ENCODE measurements around the gene MYCL.
"Not testable (repeated sequence)": the region's sequence is repeated elsewhere in the genome, so short reads cannot be mapped to it uniquely, and the experiment has no call there.

The MYCL gene

DNA sequence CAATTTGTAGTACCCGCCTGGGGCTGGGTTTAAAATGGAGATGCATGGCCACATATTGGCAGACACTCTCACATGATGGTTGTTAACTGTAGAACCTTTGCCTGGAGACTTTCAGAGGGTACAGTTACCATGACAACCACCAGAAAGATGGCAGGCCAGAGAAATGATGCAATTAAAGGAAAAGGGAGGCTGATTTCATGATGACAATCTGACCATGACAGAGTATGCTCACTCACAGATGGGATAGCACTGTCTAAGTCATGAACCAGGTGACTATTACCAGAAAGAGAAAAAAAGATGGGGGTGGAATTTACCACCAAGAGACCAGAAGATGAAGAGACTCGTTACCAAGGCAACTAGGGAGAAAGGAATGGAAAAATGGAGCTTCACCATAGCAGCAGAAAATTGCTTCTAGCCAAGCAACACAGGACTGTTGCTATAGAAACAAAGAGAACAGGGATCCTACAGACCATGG is 14.9 kb downstream of the MYCL start:
- DNase-seq, result no peak

DNA sequence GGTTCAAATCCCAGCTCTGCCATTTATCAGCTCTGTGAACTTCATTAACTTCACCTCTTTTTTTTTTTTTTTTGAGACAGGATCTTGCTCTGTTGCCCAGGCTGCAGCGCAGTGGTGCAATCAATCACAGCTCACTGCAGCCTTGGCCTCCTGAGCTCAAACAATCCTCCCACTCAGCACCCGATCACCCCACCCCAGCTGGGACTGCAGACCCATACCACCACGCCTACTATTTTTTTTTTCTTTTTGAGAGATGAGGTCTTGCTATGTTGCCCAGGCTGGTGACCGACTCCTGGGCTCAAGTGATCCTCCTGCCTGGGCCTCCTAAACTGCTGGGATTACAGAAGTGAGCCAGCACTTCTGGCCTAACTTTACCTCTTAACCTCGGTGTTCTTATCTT is 16.2 kb downstream of the MYCL start:
- no peak for DNase-seq

DNA sequence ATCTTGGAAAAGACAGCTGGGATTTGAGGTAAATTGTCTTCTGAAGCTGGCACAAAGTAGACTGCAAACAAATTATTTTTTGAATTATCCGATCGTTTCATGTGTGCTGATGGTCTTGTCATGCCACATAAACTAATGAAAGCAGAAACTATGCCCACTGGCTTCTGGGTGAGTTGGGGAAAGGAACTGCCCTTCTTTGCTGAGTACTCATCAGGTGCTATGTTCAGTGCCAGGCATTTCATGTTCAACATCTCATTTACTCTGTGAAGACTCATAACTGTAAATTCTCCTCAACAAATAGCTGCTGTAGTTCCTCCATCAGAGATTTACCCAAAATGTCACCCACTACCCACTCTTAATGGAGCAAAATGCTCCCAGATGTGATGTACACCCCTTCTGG is 19.6 kb downstream of the MYCL start:
- DNase-seq, result no peak

DNA sequence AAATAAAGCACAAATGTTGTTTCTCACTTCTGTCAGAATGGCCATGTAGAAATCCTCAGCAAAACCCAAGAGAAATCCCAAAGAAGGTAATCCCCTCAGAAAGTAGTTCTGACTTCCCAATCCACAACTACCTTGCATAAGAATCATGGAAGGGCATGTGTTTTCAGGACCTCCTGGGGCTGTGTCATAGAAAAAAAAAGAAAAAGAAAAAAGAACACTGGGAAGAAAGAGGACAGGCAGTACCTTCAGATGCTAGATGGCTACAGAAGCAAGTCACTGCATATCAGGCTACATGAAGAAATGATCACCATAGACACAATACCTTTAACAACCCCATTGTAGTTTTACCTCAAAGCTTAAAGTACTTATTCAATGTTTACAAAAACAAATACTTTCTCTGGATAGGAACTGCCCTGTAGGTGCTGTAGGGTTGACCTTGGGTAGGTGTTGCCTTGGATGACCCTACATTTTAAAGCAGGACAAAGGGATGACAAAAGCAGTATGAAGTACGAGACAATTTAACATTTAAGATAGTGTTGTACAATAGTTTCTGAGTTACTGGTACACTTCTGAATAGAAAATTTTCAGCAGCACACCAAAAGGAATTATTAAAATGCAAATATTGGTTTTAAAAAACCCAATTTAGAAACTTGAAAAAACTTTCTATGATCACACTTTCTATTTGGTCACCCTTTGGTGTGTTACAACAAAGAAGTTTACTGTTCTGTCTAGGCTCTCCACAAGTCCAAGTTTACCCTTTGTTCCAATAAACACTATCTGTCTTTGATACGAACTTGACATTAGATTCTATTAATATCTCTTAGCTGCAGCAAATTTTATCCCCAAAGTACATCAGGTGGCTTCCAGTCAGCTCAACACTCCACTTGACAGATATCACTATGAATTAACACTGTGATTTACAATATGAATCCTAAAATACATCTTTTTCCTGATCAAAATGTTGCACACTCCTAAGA is 23.4 kb downstream of the MYCL start:
- no peak for DNase-seq

DNA sequence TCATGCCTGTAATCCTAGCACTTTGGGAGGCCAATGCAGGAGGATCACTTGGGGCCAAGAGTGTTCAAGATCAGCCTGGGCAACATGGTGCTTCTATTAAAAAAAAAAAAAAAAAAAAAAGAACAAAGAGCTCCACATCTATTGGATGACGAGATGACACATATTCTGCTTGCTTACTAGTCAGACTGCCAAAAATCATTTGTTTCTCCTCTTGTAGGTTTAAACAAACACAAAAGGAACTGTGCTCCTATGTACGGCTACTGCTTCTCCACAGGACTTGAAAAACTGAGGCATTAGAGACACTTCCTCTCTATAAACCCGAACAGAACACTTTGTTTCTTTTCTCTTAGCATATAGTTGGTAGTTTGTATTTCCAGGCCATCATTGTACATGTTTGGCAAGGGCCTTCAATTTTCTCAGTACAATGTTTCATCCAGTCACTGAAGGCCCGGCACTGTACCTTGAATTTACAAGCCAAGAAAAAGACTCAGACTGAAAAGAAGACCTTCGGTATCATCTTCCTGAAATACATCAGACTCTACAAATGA is 24.4 kb downstream of the MYCL start:
- no peak for DNase-seq

DNA sequence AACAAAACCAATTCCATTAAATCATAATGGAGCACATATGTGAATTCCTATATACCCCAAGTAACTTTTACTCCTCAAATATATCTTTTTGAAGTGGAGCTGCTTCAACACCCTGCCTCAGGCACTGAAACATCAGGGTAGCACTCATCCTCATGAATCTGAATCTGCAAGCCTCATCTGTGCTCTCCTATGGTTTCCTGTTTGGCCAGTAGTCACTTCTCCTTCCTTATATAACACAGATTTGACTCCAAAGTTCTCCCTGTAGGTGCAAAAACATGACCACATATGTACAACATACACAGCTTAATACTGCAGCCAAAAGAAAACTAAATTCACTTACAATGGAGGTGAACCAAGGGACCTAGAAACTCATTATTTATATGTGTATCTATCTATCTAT is 25.6 kb downstream of the MYCL start:
- DNase-seq, result no peak

DNA sequence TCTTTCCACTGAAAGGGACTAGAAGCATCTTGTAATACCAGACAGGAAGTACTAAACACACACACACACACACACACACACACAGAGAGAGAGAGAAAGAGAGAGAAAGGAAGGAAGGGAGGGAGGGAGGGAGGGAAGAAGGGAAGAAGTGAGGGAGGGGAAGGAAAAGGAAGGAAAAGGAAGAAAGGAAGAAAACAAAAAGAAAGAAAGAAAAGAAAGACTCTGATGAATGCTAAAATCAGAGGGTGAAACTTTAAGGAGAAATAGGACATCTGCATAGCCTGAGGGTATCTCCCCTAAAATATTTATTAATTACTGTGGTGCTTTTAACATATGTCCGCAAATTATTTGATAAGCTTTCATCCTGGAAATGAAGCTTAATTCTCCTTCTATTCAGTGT is 29.0 kb downstream of the MYCL start:
- DNase-seq, result no peak

DNA sequence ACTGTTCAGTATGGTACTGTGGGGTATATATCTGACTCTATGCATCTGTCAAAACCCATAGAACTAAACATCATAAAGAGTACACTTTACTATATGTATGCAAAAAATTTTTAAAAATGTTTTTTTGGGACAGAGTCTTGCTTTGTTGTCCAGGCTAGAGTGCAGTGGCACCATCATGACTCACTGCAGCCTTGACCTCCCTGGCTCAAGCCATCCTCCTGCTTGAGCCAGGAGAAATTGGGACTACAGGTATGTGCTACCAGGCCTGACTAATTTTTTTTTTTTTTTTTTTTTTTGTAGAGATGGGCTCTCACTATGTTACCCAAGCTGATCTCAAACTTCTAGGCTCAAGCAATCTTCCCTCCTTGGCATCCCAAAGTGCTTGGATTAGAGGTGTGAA is 29.9 kb downstream of the MYCL start:
- DNase-seq, result no peak

DNA sequence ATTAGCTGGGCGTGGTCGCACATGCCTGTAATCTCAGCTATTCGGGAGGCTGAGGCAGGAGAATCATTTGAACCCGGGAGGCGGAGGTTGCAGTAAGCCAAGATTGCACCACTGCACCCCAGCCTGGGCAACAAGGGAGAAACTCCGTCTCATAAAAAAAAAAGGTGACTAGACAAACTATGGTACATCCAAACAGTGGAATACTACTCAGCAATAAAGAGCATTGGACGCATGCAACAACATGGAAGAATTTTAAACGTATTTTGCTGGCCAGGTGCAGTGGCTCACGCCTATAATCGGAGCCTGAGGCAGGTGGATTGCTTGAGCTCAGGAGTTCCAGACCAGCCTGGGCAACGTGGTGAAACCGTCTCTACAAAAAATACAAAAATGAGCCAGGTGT is 30.7 kb downstream of the MYCL start:
- DNase-seq, result not testable (repeated sequence)

DNA sequence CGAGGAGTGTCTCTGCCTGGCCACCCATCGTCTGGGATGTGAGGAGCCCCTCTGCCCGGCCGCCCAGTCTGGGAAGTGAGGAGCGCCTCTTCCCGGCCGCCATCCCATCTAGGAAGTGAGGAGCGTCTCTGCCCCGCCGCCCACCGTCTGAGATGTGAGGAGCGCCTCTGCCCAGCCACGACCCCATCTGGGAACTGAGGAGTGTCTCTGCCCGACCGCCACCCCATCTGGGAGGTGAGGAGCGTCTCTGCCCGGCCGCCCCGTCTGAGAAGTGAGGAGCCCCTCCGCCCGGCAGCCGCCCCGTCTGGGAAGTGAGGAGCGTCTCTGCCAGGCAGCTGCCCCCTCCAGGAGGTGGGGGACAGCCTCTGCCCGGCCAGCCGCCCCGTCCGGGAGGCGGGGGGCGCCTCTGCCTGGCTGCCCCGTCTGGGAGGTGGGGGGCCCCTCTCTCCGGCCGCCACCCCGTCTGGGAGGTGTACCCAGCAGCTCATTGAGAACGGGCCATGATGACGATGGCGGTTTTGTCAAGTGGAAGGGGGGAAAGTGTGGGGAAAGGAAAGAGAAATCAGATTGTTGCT is 32.1 kb downstream of the MYCL start:
- not testable (repeated sequence) for DNase-seq

DNA sequence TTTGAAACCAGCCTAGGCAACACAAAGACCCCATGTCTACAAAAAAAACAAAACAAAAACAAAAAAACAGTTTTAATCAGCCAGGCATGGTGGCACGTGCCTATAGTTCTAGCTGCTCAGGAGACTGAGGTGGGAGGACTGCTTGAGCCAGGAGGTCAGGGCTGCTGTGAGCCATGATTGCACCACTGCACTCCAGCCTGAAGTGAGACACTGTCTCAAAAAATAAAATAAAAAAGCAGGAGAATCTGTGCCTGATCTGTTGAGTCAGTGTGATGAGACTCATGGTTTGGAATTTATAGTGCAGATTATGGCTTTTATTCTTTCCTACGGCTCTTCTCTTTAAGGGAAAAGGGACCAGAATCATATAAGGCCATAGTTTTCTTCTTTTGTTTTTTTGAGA is 35.0 kb downstream of the MYCL start:
- no peak for DNase-seq

DNA sequence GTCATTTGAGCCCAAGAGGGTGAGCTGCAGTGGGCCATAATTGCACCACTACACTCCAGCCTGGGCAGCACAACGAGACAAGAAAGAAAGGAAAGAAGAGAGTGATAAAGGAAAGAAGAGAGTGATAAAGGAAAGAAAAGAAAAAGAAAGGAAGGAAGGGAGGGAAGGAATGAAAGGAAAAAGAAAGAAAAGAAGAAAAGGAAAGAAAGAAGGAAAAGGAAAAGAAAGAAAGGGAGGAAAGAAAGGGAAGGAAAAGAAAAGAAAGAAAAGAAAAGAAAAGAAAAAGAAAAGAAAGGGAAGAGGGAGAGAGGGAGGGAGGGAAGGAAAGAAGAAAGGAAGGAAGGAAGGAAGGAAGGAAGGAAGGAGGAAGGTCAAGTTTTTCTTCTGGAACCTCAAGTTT is 36.0 kb downstream of the MYCL start:
- no peak for DNase-seq

DNA sequence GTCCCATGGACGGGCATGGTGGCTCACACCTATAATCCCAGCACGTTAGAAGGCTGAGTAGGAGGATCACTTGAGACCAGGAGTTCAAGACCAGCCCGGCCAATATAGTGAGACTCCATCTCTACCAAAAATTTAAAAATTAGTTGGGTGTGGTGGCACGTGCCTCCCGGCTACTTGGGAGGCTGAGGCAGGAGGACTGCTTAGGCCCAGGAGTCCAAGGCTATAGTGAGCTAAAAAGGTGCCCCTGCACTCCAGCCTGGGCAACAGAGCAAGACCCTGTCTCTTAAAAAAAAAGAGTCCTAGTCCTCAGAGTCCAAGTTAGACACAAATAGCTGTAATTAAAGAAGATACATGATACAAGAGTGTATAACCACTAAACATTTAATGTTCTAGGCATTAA is 38.5 kb downstream of the MYCL start:
- DNase-seq, result no peak

DNA sequence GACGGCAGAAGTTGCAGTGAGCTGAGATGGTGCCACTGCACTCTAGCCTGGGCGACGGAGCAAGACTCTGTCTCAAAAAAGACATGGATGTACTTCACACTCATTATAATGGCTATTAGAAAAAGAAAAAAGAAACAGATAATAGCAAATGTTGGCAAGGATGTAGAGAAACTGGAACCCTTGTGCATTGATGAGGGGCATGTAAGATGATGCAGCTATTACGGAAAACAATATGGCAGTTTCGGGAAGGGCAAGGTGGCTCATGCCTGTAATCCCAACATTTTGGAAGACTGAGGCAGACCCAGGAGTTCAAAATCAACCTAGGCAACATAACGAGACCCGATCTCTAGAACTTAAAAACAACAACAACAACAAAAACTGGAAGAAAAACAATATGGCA is 40.7 kb downstream of the MYCL start:
- no peak for DNase-seq

DNA sequence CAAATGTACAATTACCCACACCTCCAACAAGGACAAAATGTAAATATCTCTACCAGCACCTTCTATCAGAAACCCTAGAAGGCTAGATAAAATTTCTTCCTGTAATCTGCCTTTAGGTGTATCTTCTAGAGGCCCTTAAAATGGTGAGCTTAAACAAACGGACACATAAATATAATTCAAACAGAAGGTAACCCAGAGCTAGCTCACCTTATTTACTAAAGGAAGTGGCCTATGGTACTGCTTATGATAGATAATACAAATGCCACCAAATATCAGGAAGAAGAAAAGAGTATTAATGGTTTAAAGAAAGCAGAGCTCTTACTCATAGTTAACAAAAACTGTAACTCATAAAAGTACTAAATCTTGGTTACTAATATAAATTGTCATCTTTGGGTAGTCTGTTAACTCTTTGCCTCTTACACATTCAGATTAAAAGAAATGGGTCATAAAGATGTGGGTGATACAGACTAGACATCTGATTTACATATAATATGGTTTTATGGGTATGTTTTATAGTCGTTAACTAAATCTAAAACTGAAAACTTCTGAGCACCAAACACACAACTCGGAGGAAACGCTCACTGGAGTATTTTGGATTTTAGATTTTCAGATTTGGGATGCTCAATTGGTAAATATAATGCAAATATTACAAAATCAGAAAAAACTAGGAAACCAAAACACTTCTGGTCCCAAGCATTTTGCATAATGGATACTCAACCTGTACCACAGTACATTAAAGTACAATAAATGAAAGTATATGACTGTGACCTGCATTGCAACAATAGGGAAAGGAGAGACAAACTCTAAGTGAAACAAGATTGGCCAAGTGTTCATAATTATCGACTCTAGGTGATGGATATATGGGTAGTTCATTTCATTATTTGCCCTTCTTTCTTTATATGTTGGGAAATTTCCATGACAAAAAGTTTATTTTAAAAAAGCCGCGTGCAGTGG is 41.6 kb downstream of the MYCL start:
- DNase-seq, result no peak

DNA sequence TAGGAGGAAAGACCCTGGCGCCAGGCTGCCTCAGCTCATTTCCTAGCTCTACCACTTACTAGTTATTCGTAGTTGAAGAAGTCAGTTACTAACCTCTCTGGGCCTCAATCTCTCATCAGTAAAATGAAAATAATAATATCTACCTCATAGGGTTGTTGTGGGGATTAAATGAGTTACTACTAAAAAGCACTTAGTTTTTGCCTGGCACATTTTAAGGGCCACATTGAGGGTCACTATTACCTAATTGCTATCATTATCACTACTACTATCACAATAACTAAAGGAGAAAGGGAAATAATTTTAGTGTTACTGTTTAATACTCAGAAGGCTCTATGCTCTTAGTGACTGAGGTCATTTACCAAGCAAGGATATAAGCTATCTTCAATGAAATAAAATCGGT is 43.4 kb downstream of the MYCL start:
- DNase-seq, result no peak

DNA sequence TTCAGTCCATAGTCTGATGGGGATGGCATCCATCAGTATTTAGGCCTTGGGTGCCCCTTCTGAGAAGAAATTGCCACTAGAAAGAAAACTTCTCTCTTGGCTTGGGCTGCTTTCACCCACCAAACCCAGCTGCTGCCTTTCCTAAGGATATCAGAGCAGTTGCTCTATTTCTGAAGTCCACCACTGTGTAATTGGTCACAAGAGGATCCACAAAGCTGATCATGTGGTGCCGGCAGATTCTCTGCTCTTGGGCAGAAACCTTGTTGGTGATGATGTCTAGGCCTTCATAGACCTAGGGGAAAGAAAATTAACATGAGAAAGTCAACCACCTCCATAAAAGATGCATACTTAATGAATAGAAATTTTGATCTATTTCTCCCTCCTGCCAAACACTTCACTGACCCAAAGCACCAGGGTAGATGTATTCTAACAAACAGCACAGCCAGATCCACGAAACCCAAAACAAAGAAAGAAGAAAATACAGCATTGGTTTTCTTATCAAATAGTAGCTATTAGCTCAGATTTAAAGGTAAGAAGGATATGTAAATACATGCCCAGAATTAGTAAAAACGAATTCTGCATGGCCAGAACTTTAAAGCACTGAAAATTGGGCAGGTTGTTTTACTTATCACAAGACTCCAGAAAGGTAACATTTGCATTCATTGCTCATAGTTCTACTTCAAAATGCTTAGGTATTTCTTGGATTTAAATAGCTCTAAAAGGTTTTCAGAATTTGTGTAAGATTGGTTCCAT is 44.4 kb downstream of the MYCL start:
- no peak for DNase-seq

DNA sequence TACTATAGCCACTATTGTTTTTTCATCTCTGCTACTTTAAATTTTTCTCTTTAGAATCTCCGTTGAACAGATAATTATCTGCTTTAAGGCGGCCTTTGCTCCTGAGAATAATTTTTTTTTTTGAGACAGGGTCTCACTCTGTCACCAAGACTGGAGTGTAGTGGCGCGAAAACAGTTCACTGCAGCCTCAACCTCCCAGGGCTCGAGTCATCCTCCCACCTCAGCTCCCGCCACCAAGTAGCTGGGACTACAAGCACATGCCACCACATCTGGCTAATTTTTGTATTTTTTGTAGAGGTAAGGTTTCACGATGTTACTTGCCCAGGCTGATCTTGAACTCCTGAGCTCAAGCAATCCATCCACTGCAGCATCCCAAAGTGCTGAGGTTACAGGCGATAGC is 47.0 kb downstream of the MYCL start:
- no peak for DNase-seq

DNA sequence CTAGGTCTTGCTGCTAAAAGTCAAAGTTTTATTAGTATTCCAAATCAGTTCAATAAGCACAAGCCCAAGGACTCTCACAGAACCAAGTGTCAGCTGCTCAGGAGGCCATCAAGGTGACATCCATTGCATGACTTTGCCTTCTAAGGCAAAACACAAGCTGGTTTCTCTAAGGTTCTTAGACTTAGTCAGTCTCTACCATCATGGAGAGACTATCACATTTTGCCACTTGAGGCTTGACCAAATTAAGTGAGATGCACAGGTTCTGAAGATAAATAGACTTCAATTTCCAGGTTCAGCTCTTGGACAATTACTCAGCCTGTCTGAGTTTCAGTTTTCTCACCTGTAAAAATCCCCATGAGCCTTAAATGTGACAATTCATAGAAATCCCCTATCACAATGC is 47.4 kb downstream of the MYCL start:
- no peak for DNase-seq

DNA sequence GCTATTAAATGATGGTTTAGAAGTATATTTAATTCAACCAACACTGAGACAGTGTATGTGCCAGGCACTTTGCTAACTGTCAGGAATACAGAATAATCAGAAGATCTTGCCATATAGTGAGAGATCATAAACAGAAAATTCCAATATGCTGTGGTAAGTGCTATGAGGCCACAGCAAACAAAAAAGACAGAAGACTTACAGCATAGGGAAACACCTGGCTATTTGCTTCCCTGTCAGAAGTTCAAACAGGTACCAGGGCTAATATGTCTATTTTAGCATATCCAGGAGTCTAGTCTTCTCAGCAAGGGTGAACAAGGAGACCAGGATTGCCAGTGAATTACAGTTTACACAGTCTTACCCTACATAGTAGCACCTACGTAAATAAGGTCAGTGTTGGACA is 48.8 kb downstream of the MYCL start:
- peak; percentile 29 to 30 for DNase-seq

DNA sequence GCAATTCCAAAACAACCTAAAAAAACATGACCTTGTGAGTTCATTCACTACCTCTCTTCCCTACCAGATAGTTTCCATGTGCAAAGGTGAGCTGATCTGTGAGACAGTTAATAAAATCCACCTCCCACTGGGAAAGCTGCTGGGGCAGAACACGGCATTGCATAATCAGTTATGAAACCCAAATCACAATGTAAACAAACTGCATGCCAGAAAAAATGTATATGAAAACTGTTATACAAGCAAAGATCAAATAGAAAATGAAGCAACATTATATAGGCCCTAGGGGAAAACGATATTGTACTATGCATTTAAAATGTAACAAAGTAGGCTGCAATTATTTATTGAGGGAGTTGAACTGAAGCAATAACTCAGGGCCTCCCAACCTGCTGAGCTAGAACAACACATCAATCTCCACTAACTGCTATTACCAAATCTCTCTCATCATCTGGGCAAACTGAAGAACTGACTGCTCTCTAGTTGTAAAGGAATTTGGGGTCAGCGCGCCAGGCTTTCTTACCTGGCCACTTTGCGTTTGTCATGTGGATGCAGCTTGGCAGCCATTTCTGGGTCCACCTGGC is 49.4 kb downstream of the MYCL start:
- peak; percentile 52 to 70 for DNase-seq
